ENCODE results near the gene RASGRP2. TPM values are rescaled to one million over a fixed set of nuclear protein-coding genes. Genes with fewer than 3 reads are reported as not detected.

RASGRP2 gene
- polyA plus RNA-seq, 1 donor: 10.7 TPM

GRCh38 chr11:64735725-64736259, 8.2 kb downstream of the RASGRP2 start:
- no peaks in the 10 kb centered on the region for H3K36me3 ChIP-seq (ENCODE audit: control insufficient read depth, insufficient read depth, low read length)
- DNase-seq: no peak

GRCh38 chr11:64734811-64735724, 8.9 kb downstream of the RASGRP2 start:
- Histone ChIP-seq H3K27ac (ENCODE audit: low read length) (no peak overlapping the region), H3K4me3 (ENCODE audit: low read length) (no peak overlapping the region), H3K9me3 (ENCODE audit: control insufficient read depth, low read depth, low read length) (no peaks in the 10 kb centered on the region), H3K4me1 (ENCODE audit: control insufficient read depth, insufficient read depth, low read length) (no peaks in the 10 kb centered on the region), H3K27me3 (ENCODE audit: control insufficient read depth, insufficient read depth, low read length) (peaks cover 18% of the 10 kb centered on the region), H3K36me3 (ENCODE audit: control insufficient read depth, insufficient read depth, low read length) (no peaks in the 10 kb centered on the region)
- DNase-seq: no peak
- no CpG with 5 or more reads among the region's 23 CpGs for WGBS (ENCODE audit: insufficient coverage, low lambda C conversion rate)

More at GRCh38 chr11:64735725-64736259, 8.2 kb downstream of the RASGRP2 start:
- no peaks in the 10 kb centered on the region for H3K4me1 ChIP-seq (ENCODE audit: control insufficient read depth, insufficient read depth, low read length)
- no CpG with 5 or more reads among the region's 9 CpGs for WGBS (ENCODE audit: insufficient coverage, low lambda C conversion rate)
- no peak overlapping the region for H3K4me3 ChIP-seq (ENCODE audit: low read length)
- H3K27ac ChIP-seq (ENCODE audit: low read length): no peak overlapping the region
- H3K9me3 ChIP-seq (ENCODE audit: control insufficient read depth, low read depth, low read length): no peaks in the 10 kb centered on the region
- H3K27me3 ChIP-seq (ENCODE audit: control insufficient read depth, insufficient read depth, low read length): peaks cover 19% of the 10 kb centered on the region

GRCh38 chr11:64731601-64732000, 12.3 kb downstream of the RASGRP2 start:
- no peak overlapping the region for H3K4me3 ChIP-seq (ENCODE audit: low read length)
- H3K36me3 ChIP-seq (ENCODE audit: control insufficient read depth, insufficient read depth, low read length): no peaks in the 10 kb centered on the region
- peaks cover 7% of the 10 kb centered on the region for H3K27me3 ChIP-seq (ENCODE audit: control insufficient read depth, insufficient read depth, low read length)
- no peak overlapping the region for H3K27ac ChIP-seq (ENCODE audit: low read length)
- no peaks in the 10 kb centered on the region for H3K9me3 ChIP-seq (ENCODE audit: control insufficient read depth, low read depth, low read length)
- no peak for DNase-seq
- no peaks in the 10 kb centered on the region for H3K4me1 ChIP-seq (ENCODE audit: control insufficient read depth, insufficient read depth, low read length)
- no CpG with 5 or more reads among the region's 3 CpGs for WGBS (ENCODE audit: insufficient coverage, low lambda C conversion rate)

GRCh38 chr11:64729851-64730382, 14.0 kb downstream of the RASGRP2 start:
- DNase-seq: peak in 1 of 2 donors; percentile 41
- Histone ChIP-seq H3K36me3 (ENCODE audit: control insufficient read depth, insufficient read depth, low read length) (no peaks in the 10 kb centered on the region), H3K9me3 (ENCODE audit: control insufficient read depth, low read depth, low read length) (no peaks in the 10 kb centered on the region), H3K4me1 (ENCODE audit: control insufficient read depth, insufficient read depth, low read length) (peaks cover 9% of the 10 kb centered on the region), H3K4me3 (ENCODE audit: low read length) (no peak overlapping the region), H3K27ac (ENCODE audit: low read length) (no peak overlapping the region), H3K27me3 (ENCODE audit: control insufficient read depth, insufficient read depth, low read length) (peaks cover 7% of the 10 kb centered on the region)
- no CpG with 5 or more reads among the region's 21 CpGs for WGBS (ENCODE audit: insufficient coverage, low lambda C conversion rate)

GRCh38 chr11:64728757-64729365, 15.1 kb downstream of the RASGRP2 start:
- Histone ChIP-seq H3K4me1 (ENCODE audit: control insufficient read depth, insufficient read depth, low read length) (peaks cover 19% of the 10 kb centered on the region), H3K9me3 (ENCODE audit: control insufficient read depth, low read depth, low read length) (no peaks in the 10 kb centered on the region), H3K36me3 (ENCODE audit: control insufficient read depth, insufficient read depth, low read length) (no peaks in the 10 kb centered on the region), H3K4me3 (ENCODE audit: low read length) (no peak overlapping the region), H3K27me3 (ENCODE audit: control insufficient read depth, insufficient read depth, low read length) (peaks cover 7% of the 10 kb centered on the region), H3K27ac (ENCODE audit: low read length) (no peak overlapping the region)
- no CpG with 5 or more reads among the region's 11 CpGs for WGBS (ENCODE audit: insufficient coverage, low lambda C conversion rate)
- no peak for DNase-seq

GRCh38 chr11:64726867-64727530, 16.9 kb downstream of the RASGRP2 start:
- Histone ChIP-seq H3K4me3 (ENCODE audit: low read length) (no peak overlapping the region), H3K4me1 (ENCODE audit: control insufficient read depth, insufficient read depth, low read length) (peaks cover 25% of the 10 kb centered on the region), H3K27ac (ENCODE audit: low read length) (no peak overlapping the region), H3K9me3 (ENCODE audit: control insufficient read depth, low read depth, low read length) (peaks cover 5% of the 10 kb centered on the region), H3K36me3 (ENCODE audit: control insufficient read depth, insufficient read depth, low read length) (no peaks in the 10 kb centered on the region), H3K27me3 (ENCODE audit: control insufficient read depth, insufficient read depth, low read length) (peaks cover 16% of the 10 kb centered on the region)
- no CpG with 5 or more reads among the region's 7 CpGs for WGBS (ENCODE audit: insufficient coverage, low lambda C conversion rate)
- DNase-seq: no peak

- Histone ChIP-seq H3K4me1 (ENCODE audit: control insufficient read depth, insufficient read depth, low read length) (peaks cover 25% of the 10 kb centered on the region), H3K27me3 (ENCODE audit: control insufficient read depth, insufficient read depth, low read length) (peaks cover 24% of the 10 kb centered on the region), H3K27ac (ENCODE audit: low read length) (no peak overlapping the region), H3K4me3 (ENCODE audit: low read length) (no peak overlapping the region), H3K36me3 (ENCODE audit: control insufficient read depth, insufficient read depth, low read length) (no peaks in the 10 kb centered on the region), H3K9me3 (ENCODE audit: control insufficient read depth, low read depth, low read length) (peaks cover 5% of the 10 kb centered on the region)
- DNase-seq: no peak
- no CpG with 5 or more reads among the region's 9 CpGs for WGBS (ENCODE audit: insufficient coverage, low lambda C conversion rate)
These were observed 17.7 kb downstream of the RASGRP2 start for GRCh38 chr11:64726211-64726641.

- H3K27me3 ChIP-seq (ENCODE audit: control insufficient read depth, insufficient read depth, low read length): peaks cover 30% of the 10 kb centered on the region
- no peaks in the 10 kb centered on the region for H3K36me3 ChIP-seq (ENCODE audit: control insufficient read depth, insufficient read depth, low read length)
- H3K4me1 ChIP-seq (ENCODE audit: control insufficient read depth, insufficient read depth, low read length): peaks cover 25% of the 10 kb centered on the region
- peak; percentile 76 to 89 for DNase-seq
- no peak overlapping the region for H3K27ac ChIP-seq (ENCODE audit: low read length)
- H3K9me3 ChIP-seq (ENCODE audit: control insufficient read depth, low read depth, low read length): peaks cover 5% of the 10 kb centered on the region
- WGBS (ENCODE audit: insufficient coverage, low lambda C conversion rate): no CpG with 5 or more reads among the region's 7 CpGs
- H3K4me3 ChIP-seq (ENCODE audit: low read length): no peak overlapping the region
These were observed 18.9 kb downstream of the RASGRP2 start for GRCh38 chr11:64724863-64725532.

GRCh38 chr11:64723907-64724862, 19.8 kb downstream of the RASGRP2 start:
- Histone ChIP-seq H3K4me3 (ENCODE audit: low read length) (no peak overlapping the region), H3K36me3 (ENCODE audit: control insufficient read depth, insufficient read depth, low read length) (no peaks in the 10 kb centered on the region), H3K9me3 (ENCODE audit: control insufficient read depth, low read depth, low read length) (peaks cover 5% of the 10 kb centered on the region), H3K27ac (ENCODE audit: low read length) (no peak overlapping the region), H3K27me3 (ENCODE audit: control insufficient read depth, insufficient read depth, low read length) (peaks cover 34% of the 10 kb centered on the region), H3K4me1 (ENCODE audit: control insufficient read depth, insufficient read depth, low read length) (peaks cover 25% of the 10 kb centered on the region)
- no peak for DNase-seq
- no CpG with 5 or more reads among the region's 9 CpGs for WGBS (ENCODE audit: insufficient coverage, low lambda C conversion rate)

Measured in large intestine (tissue), 3 donors.